HG03045 (cell line): ENCODE data around the gene GDF15.

Experiments used
- ATAC-seq: cut with Tn5 transposase; IDR thresholded peaks from one replicate; pipeline ENCODE4 v1.9.1; 2021; ENCODE audit warnings: mild to moderate bottlenecking, moderate library complexity; ENCODE audit not compliant: unreplicated experiment

GDF15 gene

DNA sequence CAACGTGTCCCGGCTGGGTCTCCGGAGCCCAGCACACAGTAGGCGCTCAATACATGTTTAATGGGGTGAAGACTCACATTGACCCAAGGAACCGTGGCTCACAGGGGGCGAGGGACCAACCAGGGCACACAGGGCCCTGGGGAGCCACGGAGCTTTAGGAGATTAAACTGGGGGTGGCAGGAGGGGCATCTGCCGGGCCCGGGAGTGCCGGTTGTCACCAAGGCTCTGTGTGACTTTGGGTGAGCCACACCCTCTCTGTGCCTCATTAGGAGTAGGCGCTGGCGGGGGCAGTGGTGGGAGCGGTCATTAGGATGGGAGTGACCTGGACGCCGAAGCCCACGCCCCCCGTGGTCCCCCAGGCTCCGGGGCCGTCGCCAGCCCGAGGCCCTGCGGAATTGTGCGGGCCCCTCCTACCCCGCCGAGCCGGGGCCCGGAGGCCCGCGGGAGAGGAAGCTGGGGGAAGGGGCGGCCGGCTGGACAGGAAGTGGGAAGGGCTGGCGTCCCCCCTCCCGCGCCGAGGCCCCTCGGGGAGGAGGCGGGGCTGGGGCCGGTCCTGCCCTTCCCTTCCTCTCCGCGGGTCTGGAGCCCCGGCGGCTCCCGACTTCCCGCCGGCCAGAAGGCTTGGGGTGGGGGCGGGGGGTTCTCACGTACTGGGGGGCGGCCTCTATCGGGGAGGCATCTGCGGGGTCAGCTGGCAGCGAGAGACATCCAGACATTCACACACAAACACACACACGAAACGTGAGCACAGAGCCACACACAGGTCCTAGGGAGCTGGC is 31.5 kb downstream of the GDF15 start:
- no peak for ATAC-seq

DNA sequence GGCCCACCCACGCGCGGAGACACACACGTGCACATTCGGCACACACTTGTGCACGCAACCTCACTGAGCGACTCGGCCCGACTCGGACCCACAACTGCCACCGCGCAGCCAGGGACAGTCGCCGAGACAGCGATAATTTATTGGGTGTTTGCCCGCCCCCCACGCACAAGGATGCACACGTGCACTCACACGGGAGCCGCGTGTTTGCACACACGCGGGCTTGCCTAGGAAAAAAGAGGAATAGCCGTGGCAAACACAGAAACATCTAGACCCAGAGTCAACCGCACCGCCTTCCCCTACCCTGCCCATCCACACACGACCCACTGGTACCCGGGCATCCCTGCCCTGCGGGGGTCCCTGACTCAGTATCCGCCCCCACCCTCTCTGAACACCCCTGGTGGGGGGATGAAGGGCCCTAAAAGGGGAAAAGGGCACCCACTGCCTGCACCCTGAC is 32.1 kb downstream of the GDF15 start:
- no peak for ATAC-seq

DNA sequence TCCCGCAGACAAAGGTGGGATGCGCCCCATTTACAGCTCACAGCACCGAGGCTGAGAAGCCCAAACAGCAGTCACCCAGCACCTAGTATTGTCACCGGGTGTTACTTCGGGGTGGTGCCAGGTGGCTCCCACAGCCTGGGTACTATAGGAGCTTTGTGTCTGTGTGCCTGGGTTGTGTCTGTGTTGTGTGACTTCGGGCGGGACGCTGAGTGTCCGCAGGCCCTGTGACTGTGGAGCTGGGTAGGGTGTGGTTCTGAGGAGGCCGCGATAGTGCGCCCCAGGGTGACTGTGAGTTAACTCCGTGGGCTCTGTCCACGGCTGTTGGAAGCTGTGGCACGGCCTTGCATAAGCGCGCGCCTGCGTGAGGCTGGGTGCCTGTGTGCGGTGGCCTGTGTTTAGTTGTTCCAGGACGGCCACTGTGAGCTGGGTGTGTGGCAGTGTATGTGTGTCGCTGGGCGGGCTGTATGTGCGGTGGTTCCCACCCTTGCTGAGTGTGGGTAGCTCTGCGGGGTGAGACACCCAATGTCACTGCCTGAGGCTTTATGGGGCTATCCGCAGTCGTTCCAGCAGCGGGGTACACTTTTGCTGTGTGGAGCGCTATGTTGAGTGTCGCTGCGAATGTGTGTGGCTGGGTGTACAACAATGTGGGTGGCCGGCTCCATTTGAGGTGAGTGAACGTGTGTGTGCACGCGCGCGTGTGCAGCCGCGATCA is 32.7 kb downstream of the GDF15 start:
- peak; percentile 3 for ATAC-seq

GRCh38 chr19:18419195-18419698 is 33.3 kb downstream of the GDF15 start, which contains the start of gene SSBP4:
SSBP4 (plus strand) TSS chr19:18419398; CDS start chr19:18419649, 251 bp downstream.
- ATAC-seq = peak; percentile 43

- ATAC-seq = no peak
Observed at GRCh38 chr19:18419699-18420460, 33.9 kb downstream of the GDF15 start.

DNA sequence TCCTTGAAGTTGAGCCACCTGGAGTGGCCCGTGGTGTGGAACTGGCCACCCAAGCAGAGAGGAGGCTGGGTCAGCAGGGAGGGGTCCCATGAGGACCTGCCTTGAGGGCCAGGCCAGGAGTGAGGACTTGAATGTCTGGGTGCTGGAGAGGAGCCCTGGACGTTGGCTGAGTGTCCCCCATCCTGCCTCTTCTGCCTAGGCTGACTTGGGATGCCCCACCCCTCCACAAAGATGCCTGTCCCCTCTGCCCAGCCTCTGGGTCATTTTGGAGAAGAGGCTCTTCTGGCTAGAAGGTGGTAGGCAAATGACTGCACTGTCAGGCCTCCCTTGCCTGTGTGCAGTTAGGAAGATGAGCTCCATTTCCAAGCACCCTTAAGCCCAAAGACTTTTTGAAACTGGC is 35.0 kb downstream of the GDF15 start:
- ATAC-seq = no peak

- no peak for ATAC-seq
Observed at GRCh38 chr19:18421371-18421959, 35.5 kb downstream of the GDF15 start.

- no peak for ATAC-seq
Observed at GRCh38 chr19:18422530-18423191, 36.7 kb downstream of the GDF15 start.

DNA sequence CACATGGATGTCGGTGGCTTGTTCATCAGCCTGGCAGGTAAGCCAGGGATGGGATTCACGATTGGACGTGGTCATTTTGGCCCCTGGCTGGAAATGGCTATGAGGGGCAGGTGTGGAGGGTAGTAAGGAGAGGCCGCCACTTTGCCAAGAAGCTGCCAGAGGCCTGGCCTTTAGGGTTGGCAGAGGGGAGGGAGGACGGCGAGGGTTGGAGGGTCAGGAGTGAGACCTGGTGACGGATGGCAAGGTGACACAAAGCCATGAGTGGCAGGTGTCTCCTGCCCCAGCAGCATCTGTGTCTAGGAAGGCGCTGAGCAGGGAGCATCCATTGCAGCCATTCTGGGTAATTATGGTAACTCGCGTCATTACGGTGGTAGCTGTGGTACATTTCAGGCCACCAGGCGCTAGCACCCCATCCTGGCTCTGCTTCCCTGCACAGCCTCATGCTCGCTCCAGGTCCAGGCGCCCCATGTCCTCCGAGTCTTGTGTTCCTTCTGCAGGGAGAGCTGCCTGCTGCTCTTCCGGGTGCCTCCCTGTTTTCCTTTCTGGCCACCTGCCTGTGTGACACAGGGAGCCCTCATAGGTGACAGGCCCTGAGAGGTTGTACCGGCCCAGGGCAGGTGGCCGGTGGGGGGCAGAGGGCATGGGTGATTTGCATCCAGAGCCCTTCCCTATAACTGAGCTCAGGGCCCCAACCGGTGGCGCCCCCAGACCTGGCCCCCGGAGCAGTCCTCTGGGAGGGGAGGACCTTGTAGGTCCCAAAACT is 37.5 kb downstream of the GDF15 start:
- no peak for ATAC-seq

GRCh38 chr19:18424122-18424889 is 38.3 kb downstream of the GDF15 start:
- ATAC-seq = no peak

- ATAC-seq = no peak
Observed at GRCh38 chr19:18424890-18425514, 39.0 kb downstream of the GDF15 start.

DNA sequence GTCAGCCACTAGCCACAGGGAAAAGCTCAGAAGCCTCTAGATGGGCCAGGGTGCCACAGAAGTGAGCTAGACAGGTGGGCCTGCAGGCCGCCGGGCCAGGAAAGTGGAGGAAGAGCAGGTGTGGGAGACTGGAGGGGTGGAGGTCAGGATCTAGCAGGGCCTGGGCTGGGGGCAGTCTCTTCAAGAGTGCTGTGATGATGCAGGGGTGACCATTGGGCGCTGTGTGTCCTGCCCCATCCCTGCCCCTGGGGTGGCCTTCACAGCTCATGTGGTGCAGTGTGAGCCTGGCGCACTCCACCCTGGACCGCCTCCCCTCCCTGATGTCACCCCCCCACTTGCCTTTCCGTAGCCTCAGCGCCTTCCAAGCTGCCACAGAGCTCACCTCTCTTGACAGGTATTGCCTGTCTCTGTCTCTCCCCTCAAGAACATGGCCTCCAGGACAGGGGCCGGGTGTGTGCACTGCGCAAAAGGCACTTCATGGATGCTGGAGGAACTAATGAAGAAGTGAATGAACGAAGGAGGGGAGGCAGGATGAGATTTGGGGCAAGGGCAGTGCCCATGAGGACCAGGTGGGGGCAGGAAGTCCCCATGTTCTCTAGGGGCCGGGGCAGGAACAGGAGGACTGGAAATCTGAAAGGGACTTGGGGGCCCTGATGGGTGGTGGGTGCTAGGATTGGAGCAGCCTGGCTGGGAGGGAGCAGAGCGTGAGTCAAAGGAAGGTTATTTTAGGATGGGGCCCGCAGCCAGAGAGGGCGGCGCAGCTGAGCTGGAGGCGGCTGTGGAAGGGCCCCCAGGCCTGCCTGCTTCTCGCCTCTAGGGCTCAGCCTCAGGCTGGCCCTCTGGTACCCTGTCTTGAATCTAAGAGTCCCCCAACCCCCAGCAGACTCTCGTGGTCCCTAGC is 39.8 kb downstream of the GDF15 start:
- no peak for ATAC-seq

DNA sequence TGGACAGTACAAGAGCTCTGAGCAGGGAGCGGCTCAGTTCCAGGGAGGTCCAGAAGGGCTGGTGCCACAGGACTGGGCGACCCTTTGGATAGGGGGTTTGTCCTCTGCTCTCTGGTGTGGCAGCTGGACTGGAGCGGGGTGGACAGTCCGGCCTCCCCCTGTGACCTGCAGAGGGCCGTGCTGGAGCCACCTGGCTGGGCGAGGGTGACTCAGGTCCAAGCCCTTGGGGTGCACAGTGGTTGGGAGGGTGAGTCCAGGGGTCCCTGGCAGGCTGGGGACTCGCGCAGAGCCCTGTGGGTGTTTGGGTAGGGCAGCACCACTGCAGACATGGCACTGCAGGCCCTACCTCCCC is 40.4 kb downstream of the GDF15 start:
- no peak for ATAC-seq

- no peak for ATAC-seq
Observed at GRCh38 chr19:18427080-18427742, 41.3 kb downstream of the GDF15 start.

GRCh38 chr19:18427743-18428113 is 41.8 kb downstream of the GDF15 start:
- ATAC-seq = no peak

GRCh38 chr19:18428173-18428786 is 42.3 kb downstream of the GDF15 start:
- ATAC-seq = no peak
